ENCODE results near the gene MPZL2.

Gene MPZL2

GRCh38 chr11:118283037-118283636, 19.0 kb upstream of the MPZL2 start:
- no peak for DNase-seq (ENCODE audit: low spot score)

DNA sequence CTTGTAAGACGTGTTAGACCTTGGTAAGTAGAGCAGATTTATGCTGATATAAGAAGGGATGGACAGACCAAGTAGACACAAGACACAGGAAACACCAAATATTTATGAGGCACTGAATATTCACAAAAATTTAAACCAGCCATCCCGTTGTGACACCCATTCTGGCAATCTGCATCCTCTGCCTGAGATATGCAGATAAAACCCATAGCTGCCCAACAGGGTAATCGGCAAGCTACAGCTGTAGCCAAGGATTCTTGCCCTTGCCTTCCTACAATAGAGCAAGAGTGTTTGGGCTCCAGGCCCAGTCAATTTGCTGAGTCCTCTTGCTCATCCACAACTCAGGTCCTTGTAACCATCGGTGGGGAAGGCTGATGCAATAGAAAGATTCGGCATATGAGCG, 18.5 kb upstream of the MPZL2 start:
- DNase-seq (ENCODE audit: low spot score): no peak

GRCh38 chr11:118281284-118281683, 17.2 kb upstream of the MPZL2 start:
- DNase-seq (ENCODE audit: low spot score): no peak

- no peak for DNase-seq (ENCODE audit: low spot score)
Observed at GRCh38 chr11:118277312-118277711, 13.2 kb upstream of the MPZL2 start.

DNA sequence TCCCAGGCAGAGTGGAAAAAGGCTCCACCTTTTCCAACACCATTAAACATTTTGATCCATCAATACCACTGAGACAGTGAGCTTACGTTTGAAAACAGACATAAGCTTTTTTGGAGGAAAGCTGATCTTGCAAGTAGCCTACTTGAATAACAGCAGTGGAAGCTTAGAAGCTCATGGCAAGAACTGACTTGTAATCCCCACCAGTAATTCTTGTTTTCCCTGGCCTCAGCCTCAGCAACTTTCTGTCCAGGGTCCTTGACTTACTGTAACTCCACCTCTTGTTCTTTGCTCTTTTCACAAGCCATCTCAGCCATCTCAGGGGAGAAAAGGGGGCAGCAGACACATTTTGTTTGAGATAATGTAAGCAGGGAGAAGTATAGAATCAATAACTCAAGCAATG, 12.3 kb upstream of the MPZL2 start:
- DNase-seq (ENCODE audit: low spot score): no peak

- DNase-seq (ENCODE audit: low spot score): no peak
Observed at GRCh38 chr11:118275176-118275575, 11.1 kb upstream of the MPZL2 start.

DNA sequence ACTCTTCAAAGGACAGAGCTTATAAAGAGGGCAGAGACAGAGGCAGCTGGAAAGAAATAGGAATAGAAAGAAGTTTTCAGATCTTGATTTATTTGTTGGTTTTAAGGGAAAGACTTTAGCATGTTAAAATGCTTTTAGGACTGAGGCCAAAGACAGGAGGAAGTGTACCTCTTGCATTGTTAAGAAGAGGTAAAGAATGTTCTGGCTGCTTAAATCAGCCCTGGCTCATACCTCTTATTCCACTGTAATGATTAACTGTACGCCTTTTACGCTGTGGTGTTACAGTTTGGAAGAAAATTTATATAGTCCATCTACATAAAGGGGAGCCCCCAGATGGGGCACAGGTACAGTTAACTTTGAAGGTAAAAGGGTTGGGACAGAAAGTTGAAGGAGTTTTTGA, 10.1 kb upstream of the MPZL2 start:
- no peak for DNase-seq (ENCODE audit: low spot score)

- no peak for DNase-seq (ENCODE audit: low spot score)
Observed at GRCh38 chr11:118272001-118272400, 7.9 kb upstream of the MPZL2 start.

GRCh38 chr11:118267486-118267885, 3.4 kb upstream of the MPZL2 start:
- no peak for DNase-seq (ENCODE audit: low spot score)

- DNase-seq (ENCODE audit: low spot score): no peak
Observed at GRCh38 chr11:118265954-118266353, 1.9 kb upstream of the MPZL2 start.

- no peak for DNase-seq (ENCODE audit: low spot score)
Observed at GRCh38 chr11:118264569-118265465, 720 bp upstream of the MPZL2 start.

- no peak for DNase-seq (ENCODE audit: low spot score)
Observed at GRCh38 chr11:118263112-118263511, 985 bp downstream of the MPZL2 start.

DNA sequence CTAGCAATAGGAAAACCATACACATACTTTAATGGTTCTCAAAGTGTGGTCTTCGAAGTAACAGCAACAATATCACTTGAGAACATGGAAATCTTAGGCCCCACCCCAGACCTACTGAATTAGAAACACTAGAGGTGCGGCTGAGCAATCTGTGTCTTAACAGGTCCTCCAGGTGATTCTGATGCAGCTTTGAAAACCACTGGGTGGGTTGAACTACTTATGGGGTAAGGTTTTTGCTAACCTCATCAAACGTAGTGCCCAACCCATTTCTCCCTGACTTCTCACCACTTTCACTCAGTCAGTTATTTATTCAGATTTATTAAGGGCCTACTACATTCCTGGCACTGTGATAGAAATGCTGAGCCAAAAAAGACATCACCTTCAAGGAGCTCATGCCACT, 3.7 kb downstream of the MPZL2 start:
- DNase-seq (ENCODE audit: low spot score): no peak

GRCh38 chr11:118259138-118259537, 5.0 kb downstream of the MPZL2 start:
- no peak for DNase-seq (ENCODE audit: low spot score)

- no peak for DNase-seq (ENCODE audit: low spot score)
Observed at GRCh38 chr11:118258410-118258809, 5.7 kb downstream of the MPZL2 start.

- DNase-seq (ENCODE audit: low spot score): no peak
Observed at GRCh38 chr11:118252688-118253087, 11.4 kb downstream of the MPZL2 start.

DNA sequence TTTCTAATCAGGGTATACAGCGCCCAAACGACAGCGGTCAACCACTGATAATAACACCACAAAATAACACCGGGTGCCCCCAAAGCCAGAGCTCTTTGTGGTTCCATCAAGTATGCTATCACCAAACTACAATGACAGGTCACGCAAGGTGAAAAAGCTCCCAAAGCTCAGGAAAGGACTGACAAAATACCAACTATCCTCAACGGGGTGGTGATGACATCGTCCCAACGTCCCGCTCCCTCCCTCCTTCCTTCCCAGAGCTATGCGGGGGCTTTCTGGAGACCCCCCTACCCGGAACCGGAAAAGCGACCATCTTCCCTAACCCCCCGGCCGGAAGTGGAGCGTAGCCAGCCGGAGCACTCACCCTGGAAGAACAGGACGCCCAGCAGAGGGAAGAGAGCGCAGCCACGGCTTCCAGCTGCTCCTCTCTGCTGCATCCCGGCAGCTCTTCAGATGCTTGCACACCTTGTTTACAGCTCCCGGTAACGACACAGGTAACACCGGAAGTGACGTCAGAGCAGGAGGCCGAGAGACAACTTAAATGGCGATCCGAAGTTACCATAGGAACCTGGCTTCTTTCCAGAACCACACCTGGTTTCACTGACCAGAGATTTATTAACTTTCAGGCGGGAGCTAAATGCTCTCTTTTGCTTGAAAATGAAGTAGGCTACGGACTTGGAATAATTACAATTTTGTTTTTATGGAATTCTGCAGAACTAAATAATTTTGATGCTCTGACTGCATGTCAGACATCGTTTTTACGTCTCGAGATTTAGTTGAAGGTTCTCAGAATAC, 12.0 kb downstream of the MPZL2 start, which contains the start of gene MPZL3:
Gene MPZL3 (minus strand): TSS at position 508 of the 795 bp plus-strand sequence. CDS start 71 bp downstream, at position 437.
- peak; percentile 41 for DNase-seq (ENCODE audit: low spot score)

GRCh38 chr11:118247041-118247440, 17.1 kb downstream of the MPZL2 start:
- DNase-seq (ENCODE audit: low spot score): no peak

GRCh38 chr11:118245936-118246562, 18.0 kb downstream of the MPZL2 start:
- DNase-seq (ENCODE audit: low spot score): no peak

DNA sequence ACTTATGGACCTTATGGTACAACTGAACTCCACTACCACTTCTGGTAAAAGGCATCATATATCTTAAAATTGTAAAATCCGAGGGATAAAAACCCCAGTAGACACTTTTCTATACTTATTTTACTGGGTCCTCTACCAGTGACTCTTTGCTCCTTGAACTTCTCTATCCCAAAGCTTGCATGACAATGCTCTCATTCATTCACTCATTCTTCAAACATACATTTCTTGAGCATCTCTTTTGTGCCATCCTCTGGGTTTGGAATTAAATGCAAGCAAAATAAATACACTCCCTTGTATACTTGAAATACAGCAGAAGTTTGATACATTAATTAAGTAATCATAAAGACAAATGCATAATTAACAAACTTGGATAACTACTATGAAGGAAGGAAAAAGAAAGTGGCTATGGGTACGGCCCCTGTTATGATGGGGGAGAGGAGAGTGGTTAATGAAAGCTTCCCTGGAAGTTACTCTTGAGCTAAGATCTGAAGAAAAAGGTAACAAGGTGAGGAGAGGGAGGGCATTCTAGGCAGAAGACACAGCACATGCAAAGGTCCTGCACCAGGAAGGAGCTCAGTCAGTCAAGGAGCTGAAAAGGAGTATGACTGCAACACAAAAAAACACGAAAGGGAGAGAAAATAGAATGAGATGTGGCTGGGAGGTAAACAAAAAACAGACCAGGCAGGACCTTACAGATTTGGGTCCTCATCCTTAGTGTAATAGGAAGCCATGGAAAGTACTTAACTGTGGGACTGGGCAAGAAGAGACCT, 19.9 kb downstream of the MPZL2 start:
- no peak for DNase-seq (ENCODE audit: low spot score)

GRCh38 chr11:118243161-118243560, 20.9 kb downstream of the MPZL2 start:
- DNase-seq (ENCODE audit: low spot score): no peak

DNA sequence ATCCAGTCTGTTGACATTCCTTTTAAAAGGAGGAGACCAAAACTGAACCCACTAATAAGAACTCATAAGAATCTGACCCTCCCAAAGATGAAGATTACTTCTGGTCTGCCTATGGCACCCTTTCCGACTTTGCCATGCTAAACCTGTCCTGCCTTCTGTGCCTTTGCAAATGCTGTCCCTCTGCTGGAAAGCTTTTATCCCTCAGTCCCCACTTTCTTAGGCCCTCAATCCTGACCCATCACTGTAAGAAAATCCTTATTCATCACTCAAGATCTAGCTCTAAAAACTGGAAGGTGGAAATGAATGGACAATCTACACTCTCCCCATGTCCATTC, 22.4 kb downstream of the MPZL2 start:
- no peak for DNase-seq (ENCODE audit: low spot score)
